ENCODE measurements around the gene ABCB4.
A peak's percentile ranks its signal among the peaks of the same experiment; 100 is the strongest.
"Not testable (repeated sequence)": the region's sequence is repeated elsewhere in the genome, so short reads cannot be mapped to it uniquely, and the experiment has no call there.

ABCB4 gene

GRCh38 chr7:87476179-87476557 lies 688 bp upstream of the ABCB4 start:
- DNase-seq, result no peak

GRCh38 chr7:87474533-87475358 lies 734 bp downstream of the ABCB4 start:
- peak in 2 of 51 donors; percentile 2 to 17 for DNase-seq

GRCh38 chr7:87473986-87474385 lies 1.5 kb downstream of the ABCB4 start:
- DNase-seq, result no peak

- DNase-seq, result no peak
Measured at GRCh38 chr7:87473192-87473591, 2.3 kb downstream of the ABCB4 start.

GRCh38 chr7:87471473-87471872 lies 4.0 kb downstream of the ABCB4 start:
- no peak for DNase-seq

- DNase-seq, result not testable (repeated sequence)
Measured at GRCh38 chr7:87469204-87469603, 6.3 kb downstream of the ABCB4 start.

- not testable (repeated sequence) for DNase-seq
Measured at GRCh38 chr7:87465534-87465880, 10.0 kb downstream of the ABCB4 start.

- not testable (repeated sequence) for DNase-seq
Measured at GRCh38 chr7:87464830-87465533, 10.5 kb downstream of the ABCB4 start.

- no peak for DNase-seq
Measured at GRCh38 chr7:87463982-87464381, 11.5 kb downstream of the ABCB4 start.

GRCh38 chr7:87460444-87460843 lies 15.0 kb downstream of the ABCB4 start:
- not testable (repeated sequence) for DNase-seq

- DNase-seq, result no peak
Measured at GRCh38 chr7:87459941-87460340, 15.5 kb downstream of the ABCB4 start.

GRCh38 chr7:87458148-87458547 lies 17.3 kb downstream of the ABCB4 start:
- DNase-seq, result no peak

- DNase-seq, result no peak
Measured at GRCh38 chr7:87456247-87456646, 19.2 kb downstream of the ABCB4 start.

GRCh38 chr7:87452279-87452678 lies 23.2 kb downstream of the ABCB4 start:
- DNase-seq, result no peak

GRCh38 chr7:87451187-87451586 lies 24.3 kb downstream of the ABCB4 start:
- no peak for DNase-seq

GRCh38 chr7:87450706-87451105 lies 24.8 kb downstream of the ABCB4 start:
- DNase-seq, result no peak

GRCh38 chr7:87448388-87448787 lies 27.1 kb downstream of the ABCB4 start:
- DNase-seq, result no peak

- no peak for DNase-seq
Measured at GRCh38 chr7:87447116-87447635, 28.3 kb downstream of the ABCB4 start.

GRCh38 chr7:87445897-87446296 lies 29.6 kb downstream of the ABCB4 start:
- no peak for DNase-seq

GRCh38 chr7:87435546-87435945 lies 39.9 kb downstream of the ABCB4 start:
- no peak for DNase-seq

- DNase-seq, result no peak
Measured at GRCh38 chr7:87432536-87432935, 42.9 kb downstream of the ABCB4 start.

GRCh38 chr7:87427288-87427687 lies 48.2 kb downstream of the ABCB4 start:
- DNase-seq, result peak in 1 of 51 donors; percentile 2

- no peak for DNase-seq
Measured at GRCh38 chr7:87426160-87426559, 49.3 kb downstream of the ABCB4 start.

All from hypothalamus (tissue), 51 donors.